Panc1 (cell line): ENCODE data around the gene HGFAC. TPM values are rescaled to one million over a fixed set of nuclear protein-coding genes. Genes with fewer than 3 reads are reported as not detected.

Source experiments
- ATAC-seq: fragments of 200-7000 bp; cut with Tn5 transposase; 2 replicates; pipeline ENCODE4 v1.9.1; 2020; ENCODE audit warnings: mild to moderate bottlenecking, moderate library complexity
- BruUV-seq: library from RNA; stranded (reverse); fragments of 400-500 nt; replicated peaks from 2 replicates; lab custom pipeline; 2021; lab: Mats Ljungman, UMichigan
- CTCF ChIA-PET: fragments of 300-600 bp; sonication (Branson Sonifier 250); formaldehyde crosslinking; loops from one replicate; lab custom pipeline; 2022; ENCODE audit warnings: antibody characterized with exemption; lab: Charles Lee
- POLR2A ChIA-PET: fragments of 300-600 bp; sonication (Branson Sonifier 250); formaldehyde crosslinking; loops from one replicate; lab custom pipeline; 2022; ENCODE audit warnings: antibody characterized with exemption; lab: Charles Lee
- DNase-seq: peaks from one replicate; pipeline ENCODE4 v3.0.0-alpha.2; 2010; ENCODE audit warnings: low read depth, low spot score
- H3K27ac ChIP-seq: 2 replicates; pipeline ENCODE4 v1.5.1; 2011; ENCODE audit warnings: mild to moderate bottlenecking, low read length, inconsistent platforms
- H3K27me3 ChIP-seq: fragments of 200-500 bp; sonication (Bioruptor generic); 2 replicates; pipeline ENCODE4 v1.6.0; 2014; ENCODE audit warnings: low read length, inconsistent platforms; ENCODE audit not compliant: control insufficient read depth, insufficient read depth
- H3K36me3 ChIP-seq: fragments of 200-500 bp; sonication (Bioruptor generic); 2 replicates; pipeline ENCODE4 v1.5.1; 2014; ENCODE audit warnings: inconsistent platforms, mild to moderate bottlenecking, low read length, moderate library complexity; ENCODE audit not compliant: control insufficient read depth, insufficient read depth
- H3K4me1 ChIP-seq: 2 replicates; pipeline ENCODE4 v1.5.1; 2011; ENCODE audit warnings: inconsistent platforms, mild to moderate bottlenecking, low read length, moderate library complexity; ENCODE audit not compliant: control insufficient read depth, insufficient read depth
- H3K4me3 ChIP-seq, 2 experiments: 2 replicates each; pipeline ENCODE4 v1.5.1; 2011 to 2012; ENCODE audit warnings: low read depth in 2 of 2, low read length in 2 of 2, mild to moderate bottlenecking in 2 of 2, inconsistent platforms in 1 of 2, moderate library complexity in 1 of 2
- H3K9me3 ChIP-seq: fragments of 200-500 bp; sonication (Bioruptor generic); 2 replicates; pipeline ENCODE4 v1.5.1; 2014; ENCODE audit warnings: low read depth, mild to moderate bottlenecking, inconsistent platforms, low read length, moderate library complexity; ENCODE audit not compliant: control insufficient read depth, insufficient read depth
- POLR2AphosphoS5 ChIP-seq: IDR thresholded peaks from 2 replicates; pipeline ENCODE4 v1.6.1; 2012; ENCODE audit warnings: mild to moderate bottlenecking, low read depth, low read length, moderate library complexity
- SIN3A ChIP-seq: IDR thresholded peaks from 2 replicates; pipeline ENCODE4 v1.6.1; 2012; ENCODE audit warnings: low read depth, mild to moderate bottlenecking, low read length, moderate library complexity, borderline replicate concordance; ENCODE audit not compliant: insufficient read depth
- TCF7L2 ChIP-seq: IDR thresholded peaks from 2 replicates; pipeline ENCODE4 v1.6.1; 2011; ENCODE audit warnings: mild to moderate bottlenecking, low read depth, low read length, inconsistent platforms
- in situ Hi-C: cut with HindIII; loops from 2 replicates; pipeline ENCODE4 v1.10.0; 2016; ENCODE audit warnings: low sequenced_read_pairs, low pct_unique_long_range_greater_than_20kb
- intact Hi-C: fragments of 100-400 bp; cut with micrococcal nuclease; formaldehyde crosslinking; loops from one replicate; pipeline ENCODE4 v1.10.0; 2022; ENCODE audit not compliant: unreplicated experiment
- total RNA-seq: library from RNA; stranded (reverse); gene quantifications from one replicate; pipeline ENCODE4 v1.2.1, GENCODE V29; 2021; ENCODE audit not compliant: unreplicated experiment
- TF ChIP-seq, protein P1 (sequence below): fragments of 450-650 bp; IDR thresholded peaks from 2 replicates; pipeline ENCODE4 v1.5.1; 2017; ENCODE audit warnings: mild to moderate bottlenecking
- TF ChIP-seq, protein P2 (sequence below), 2 experiments: IDR thresholded peaks; 2 replicates each; pipeline ENCODE4 v1.6.1; 2011 to 2012; ENCODE audit warnings: low read depth in 2 of 2, control low read depth in 1 of 2, low read length in 1 of 2, mild to moderate bottlenecking in 1 of 2, moderate library complexity in 1 of 2; ENCODE audit not compliant: insufficient read depth in 1 of 2

Gene HGFAC
- total RNA-seq, 1 experiment from 2014 or later = 0.59 TPM

- Histone ChIP-seq H3K27me3 (no peaks in the 10 kb centered on the region), H3K4me3 (no peak overlapping the region), H3K36me3 (no peaks in the 10 kb centered on the region), H3K4me1 (no peaks in the 10 kb centered on the region), H3K27ac (no peak overlapping the region), H3K9me3 (no peaks in the 10 kb centered on the region)
- POLR2A ChIA-PET = no interaction called here
- TF ChIP-seq, protein P1, sequence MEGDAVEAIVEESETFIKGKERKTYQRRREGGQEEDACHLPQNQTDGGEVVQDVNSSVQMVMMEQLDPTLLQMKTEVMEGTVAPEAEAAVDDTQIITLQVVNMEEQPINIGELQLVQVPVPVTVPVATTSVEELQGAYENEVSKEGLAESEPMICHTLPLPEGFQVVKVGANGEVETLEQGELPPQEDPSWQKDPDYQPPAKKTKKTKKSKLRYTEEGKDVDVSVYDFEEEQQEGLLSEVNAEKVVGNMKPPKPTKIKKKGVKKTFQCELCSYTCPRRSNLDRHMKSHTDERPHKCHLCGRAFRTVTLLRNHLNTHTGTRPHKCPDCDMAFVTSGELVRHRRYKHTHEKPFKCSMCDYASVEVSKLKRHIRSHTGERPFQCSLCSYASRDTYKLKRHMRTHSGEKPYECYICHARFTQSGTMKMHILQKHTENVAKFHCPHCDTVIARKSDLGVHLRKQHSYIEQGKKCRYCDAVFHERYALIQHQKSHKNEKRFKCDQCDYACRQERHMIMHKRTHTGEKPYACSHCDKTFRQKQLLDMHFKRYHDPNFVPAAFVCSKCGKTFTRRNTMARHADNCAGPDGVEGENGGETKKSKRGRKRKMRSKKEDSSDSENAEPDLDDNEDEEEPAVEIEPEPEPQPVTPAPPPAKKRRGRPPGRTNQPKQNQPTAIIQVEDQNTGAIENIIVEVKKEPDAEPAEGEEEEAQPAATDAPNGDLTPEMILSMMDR = no peak
- TF ChIP-seq TCF7L2 (no peak), POLR2AphosphoS5 (no peak), SIN3A (no peak)
- TF ChIP-seq, protein P2, sequence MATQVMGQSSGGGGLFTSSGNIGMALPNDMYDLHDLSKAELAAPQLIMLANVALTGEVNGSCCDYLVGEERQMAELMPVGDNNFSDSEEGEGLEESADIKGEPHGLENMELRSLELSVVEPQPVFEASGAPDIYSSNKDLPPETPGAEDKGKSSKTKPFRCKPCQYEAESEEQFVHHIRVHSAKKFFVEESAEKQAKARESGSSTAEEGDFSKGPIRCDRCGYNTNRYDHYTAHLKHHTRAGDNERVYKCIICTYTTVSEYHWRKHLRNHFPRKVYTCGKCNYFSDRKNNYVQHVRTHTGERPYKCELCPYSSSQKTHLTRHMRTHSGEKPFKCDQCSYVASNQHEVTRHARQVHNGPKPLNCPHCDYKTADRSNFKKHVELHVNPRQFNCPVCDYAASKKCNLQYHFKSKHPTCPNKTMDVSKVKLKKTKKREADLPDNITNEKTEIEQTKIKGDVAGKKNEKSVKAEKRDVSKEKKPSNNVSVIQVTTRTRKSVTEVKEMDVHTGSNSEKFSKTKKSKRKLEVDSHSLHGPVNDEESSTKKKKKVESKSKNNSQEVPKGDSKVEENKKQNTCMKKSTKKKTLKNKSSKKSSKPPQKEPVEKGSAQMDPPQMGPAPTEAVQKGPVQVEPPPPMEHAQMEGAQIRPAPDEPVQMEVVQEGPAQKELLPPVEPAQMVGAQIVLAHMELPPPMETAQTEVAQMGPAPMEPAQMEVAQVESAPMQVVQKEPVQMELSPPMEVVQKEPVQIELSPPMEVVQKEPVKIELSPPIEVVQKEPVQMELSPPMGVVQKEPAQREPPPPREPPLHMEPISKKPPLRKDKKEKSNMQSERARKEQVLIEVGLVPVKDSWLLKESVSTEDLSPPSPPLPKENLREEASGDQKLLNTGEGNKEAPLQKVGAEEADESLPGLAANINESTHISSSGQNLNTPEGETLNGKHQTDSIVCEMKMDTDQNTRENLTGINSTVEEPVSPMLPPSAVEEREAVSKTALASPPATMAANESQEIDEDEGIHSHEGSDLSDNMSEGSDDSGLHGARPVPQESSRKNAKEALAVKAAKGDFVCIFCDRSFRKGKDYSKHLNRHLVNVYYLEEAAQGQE (IDR thresholded peaks at IDR 0.05; ENCODE audit: insufficient read depth in 1 of 2, low read depth in 2 of 2, low read length in 1 of 2) = no peak
- DNase-seq = no peak
- intact Hi-C loops (no loop called here), in situ Hi-C loops (no loop called here)
- ATAC-seq = no peak
- CTCF ChIA-PET = no interaction called here
- no TSS peak for BruUV-seq
These were observed 20.6 kb downstream of the HGFAC start for GRCh38 chr4:3462321-3462789.

DNA sequence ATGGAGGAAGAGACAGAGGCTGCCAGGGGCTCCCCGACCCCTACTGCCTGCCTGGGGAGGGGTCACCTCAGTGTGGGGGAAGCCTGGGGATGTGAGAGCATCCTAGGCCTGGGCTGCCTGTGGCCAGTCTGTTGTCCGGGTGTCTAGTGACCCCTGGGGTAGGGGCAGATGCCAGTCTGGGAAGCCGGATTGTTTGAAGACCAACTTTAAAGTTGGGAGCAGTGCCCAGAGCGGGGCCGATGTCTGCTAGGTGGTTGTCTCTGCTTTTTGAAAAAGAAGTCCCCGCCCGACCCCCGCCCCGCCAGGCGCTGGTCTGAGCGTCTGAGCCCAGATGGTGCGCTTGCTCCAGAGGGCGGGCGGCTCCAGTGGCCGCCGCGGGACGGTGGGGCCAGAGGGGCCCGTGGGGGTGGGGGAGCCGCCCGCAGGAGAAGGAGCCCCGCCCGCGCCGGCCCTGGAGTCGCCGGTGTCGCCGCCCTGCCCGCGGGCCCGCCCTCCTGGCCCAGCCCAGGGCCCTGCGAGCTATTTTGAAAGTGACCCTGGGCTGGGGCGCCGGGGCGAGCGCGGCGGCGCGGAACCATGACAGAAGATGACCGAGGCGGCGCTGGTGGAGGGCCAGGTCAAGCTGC is 21.1 kb downstream of the HGFAC start, which contains the start of gene DOK7:
Gene DOK7 (plus strand): TSS at position 517 of the 626 bp plus-strand sequence. CDS start 70 bp downstream, at position 587.
- TF ChIP-seq POLR2AphosphoS5 (no peak), SIN3A (no peak), TCF7L2 (no peak)
- TF ChIP-seq, protein P2 (IDR thresholded peaks at IDR 0.05; ENCODE audit: insufficient read depth in 1 of 2, low read depth in 2 of 2, low read length in 1 of 2) = no peak
- TF ChIP-seq, protein P1 = no peak
- ATAC-seq (peak; percentile 33; the same call in 1 of the 2 replicates), DNase-seq (no peak)
- in situ Hi-C loops = no loop called here
- Histone ChIP-seq H3K27me3 (no peaks in the 10 kb centered on the region), H3K4me3 (peak within 1 kb of the TSS in 1 of 2 experiments; percentile 9; a peak in 1 of 4 replicates), H3K9me3 (no peaks in the 10 kb centered on the region), H3K36me3 (no peaks in the 10 kb centered on the region), H3K27ac (no peak within 1 kb of the TSS), H3K4me1 (no peaks in the 10 kb centered on the region)
- no TSS peak for BruUV-seq
- CTCF ChIA-PET = no interaction called here
- intact Hi-C loops = no loop called here
- POLR2A ChIA-PET = no interaction called here
